BLaER1 (cell line): ENCODE results near the gene AFG3L2.
A peak's percentile ranks its signal among the peaks of the same experiment; 100 is the strongest.
"Not testable (repeated sequence)": the region's sequence is repeated elsewhere in the genome, so short reads cannot be mapped to it uniquely, and the experiment has no call there.

Source experiments
- H3K27ac ChIP-seq: shearing (Covaris generic); formaldehyde crosslinking; 2 replicates; pipeline ENCODE4 v1.8.1; 2022
- H3K27me3 ChIP-seq: shearing (Covaris generic); formaldehyde crosslinking; 2 replicates; pipeline ENCODE4 v1.8.1; 2022
- H3K36me3 ChIP-seq: shearing (Covaris generic); formaldehyde crosslinking; 2 replicates; pipeline ENCODE4 v1.8.1; 2022
- H3K4me1 ChIP-seq: shearing (Covaris generic); formaldehyde crosslinking; 2 replicates; pipeline ENCODE4 v1.8.1; 2022
- H3K4me2 ChIP-seq: shearing (Covaris generic); formaldehyde crosslinking; 2 replicates; pipeline ENCODE4 v1.8.1; 2022
- H3K4me3 ChIP-seq: shearing (Covaris generic); formaldehyde crosslinking; 2 replicates; pipeline ENCODE4 v1.8.1; 2022
- H3K9ac ChIP-seq: shearing (Covaris generic); formaldehyde crosslinking; 2 replicates; pipeline ENCODE4 v1.8.1; 2022
- H3K9me3 ChIP-seq: shearing (Covaris generic); formaldehyde crosslinking; 2 replicates; pipeline ENCODE4 v1.8.1; 2022
- H4K20me1 ChIP-seq: shearing (Covaris generic); formaldehyde crosslinking; 2 replicates; pipeline ENCODE4 v1.8.1; 2022
- Cebpa-rat ChIP-seq: shearing (Covaris generic); IDR thresholded peaks from 2 replicates; pipeline ENCODE4 v1.8.1; 2022

The AFG3L2 gene

GRCh38 chr18:12411456-12411855 lies 34.4 kb upstream of the AFG3L2 start:
- Histone ChIP-seq H4K20me1 (0 out of 2 replicates have a peak, but pooled peaks cover 7% of the 10 kb centered on the region), H3K27me3 (no peaks in the 10 kb centered on the region), H3K27ac (no peak overlapping the region; the same call in 1 of the 2 replicates), H3K4me3 (no peak overlapping the region), H3K4me2 (peak overlapping the region; percentile 57), H3K9ac (peak overlapping the region; percentile 32; the same call in 1 of the 2 replicates), H3K36me3 (peaks cover 23% of the 10 kb centered on the region), H3K4me1 (peaks cover 77% of the 10 kb centered on the region), H3K9me3 (no peaks in the 10 kb centered on the region)
- TF ChIP-seq Cebpa-rat, result no peak

DNA sequence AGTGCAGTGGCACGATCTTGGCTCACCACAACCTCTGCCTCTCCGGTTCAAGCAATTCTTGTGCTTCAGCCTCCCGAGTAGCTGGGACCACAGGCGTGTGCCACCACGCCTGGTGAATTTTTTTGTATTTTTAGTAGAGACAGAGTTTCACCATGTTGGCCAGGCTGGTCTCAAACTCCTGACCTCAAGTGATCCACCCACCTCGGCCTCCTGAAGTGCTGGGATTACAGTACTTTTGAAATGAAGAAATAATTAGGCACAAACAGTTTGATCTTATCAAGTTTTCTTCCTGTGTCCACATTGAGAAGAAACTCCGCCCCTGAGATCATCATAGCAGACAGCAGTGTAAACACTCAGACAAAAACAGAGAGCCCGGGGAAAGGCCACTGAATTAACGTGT lies 33.7 kb upstream of the AFG3L2 start:
- peaks cover 23% of the 10 kb centered on the region for H3K36me3 ChIP-seq
- not testable (repeated sequence) for H3K9me3 ChIP-seq, H3K4me2 ChIP-seq, H3K9ac ChIP-seq, H4K20me1 ChIP-seq, H3K27ac ChIP-seq, H3K27me3 ChIP-seq, H3K4me3 ChIP-seq
- H3K4me1 ChIP-seq, result peaks cover 73% of the 10 kb centered on the region

GRCh38 chr18:12410081-12410481 lies 33.1 kb upstream of the AFG3L2 start:
- Histone ChIP-seq H3K9ac (no peak overlapping the region), H3K27ac (no peak overlapping the region), H4K20me1 (0 out of 2 replicates have a peak, but pooled peaks cover 7% of the 10 kb centered on the region), H3K4me2 (peak overlapping the region; percentile 87), H3K27me3 (no peaks in the 10 kb centered on the region), H3K4me3 (no peak overlapping the region), H3K9me3 (no peaks in the 10 kb centered on the region), H3K4me1 (peaks cover 66% of the 10 kb centered on the region), H3K36me3 (peaks cover 23% of the 10 kb centered on the region)
- no peak for TF ChIP-seq Cebpa-rat

GRCh38 chr18:12409469-12409868 lies 32.4 kb upstream of the AFG3L2 start:
- Histone ChIP-seq H3K27me3 (no peaks in the 10 kb centered on the region), H3K4me3 (peak overlapping the region; percentile 73; the same call in 1 of the 2 replicates), H3K9ac (no peak overlapping the region), H3K36me3 (peaks cover 23% of the 10 kb centered on the region), H3K4me1 (peaks cover 60% of the 10 kb centered on the region), H3K4me2 (peak overlapping the region; percentile 87), H4K20me1 (0 out of 2 replicates have a peak, but pooled peaks cover 7% of the 10 kb centered on the region), H3K9me3 (no peaks in the 10 kb centered on the region), H3K27ac (no peak overlapping the region)
- no peak for TF ChIP-seq Cebpa-rat

DNA sequence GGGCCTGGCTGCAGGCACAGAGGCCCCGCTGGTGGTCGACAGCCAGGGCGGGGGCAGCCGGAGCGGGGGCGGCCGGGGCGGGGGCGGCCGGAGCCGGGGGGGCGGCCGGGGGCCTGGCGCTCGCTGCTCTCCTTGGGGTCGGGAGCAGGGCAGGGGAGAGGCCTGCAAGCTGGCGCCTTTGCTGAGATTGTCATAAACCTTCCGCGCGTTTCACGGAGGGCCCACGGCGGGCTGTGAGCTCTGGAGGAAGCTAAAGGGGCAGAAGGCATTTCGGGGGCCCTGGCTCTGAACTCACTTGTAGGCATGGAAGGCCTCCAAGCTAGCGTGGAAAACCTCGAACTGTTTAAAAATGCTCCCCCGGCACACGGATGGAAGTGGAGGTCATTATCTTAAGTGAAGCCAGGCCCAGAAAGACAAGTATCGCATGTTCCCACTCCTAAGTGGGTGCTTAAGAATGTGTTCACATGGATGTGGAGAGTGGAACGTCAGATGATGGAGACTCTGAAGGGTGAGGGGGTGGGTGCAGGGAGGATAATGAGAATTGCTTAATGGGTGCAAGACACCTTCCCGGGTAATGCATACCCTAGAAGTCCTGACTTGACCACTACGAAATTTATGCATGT lies 31.3 kb upstream of the AFG3L2 start:
- no peak for TF ChIP-seq Cebpa-rat
- peak overlapping the region; percentile 93 for H3K9ac ChIP-seq
- peaks cover 54% of the 10 kb centered on the region for H3K4me1 ChIP-seq
- no peaks in the 10 kb centered on the region for H3K27me3 ChIP-seq
- peak overlapping the region; percentile 87 for H3K4me2 ChIP-seq
- 0 out of 2 replicates have a peak, but pooled peaks cover 7% of the 10 kb centered on the region for H4K20me1 ChIP-seq
- H3K4me3 ChIP-seq, result peak overlapping the region; percentile 73
- H3K9me3 ChIP-seq, result no peaks in the 10 kb centered on the region
- peaks cover 13% of the 10 kb centered on the region for H3K36me3 ChIP-seq
- peak overlapping the region; percentile 96 for H3K27ac ChIP-seq

DNA sequence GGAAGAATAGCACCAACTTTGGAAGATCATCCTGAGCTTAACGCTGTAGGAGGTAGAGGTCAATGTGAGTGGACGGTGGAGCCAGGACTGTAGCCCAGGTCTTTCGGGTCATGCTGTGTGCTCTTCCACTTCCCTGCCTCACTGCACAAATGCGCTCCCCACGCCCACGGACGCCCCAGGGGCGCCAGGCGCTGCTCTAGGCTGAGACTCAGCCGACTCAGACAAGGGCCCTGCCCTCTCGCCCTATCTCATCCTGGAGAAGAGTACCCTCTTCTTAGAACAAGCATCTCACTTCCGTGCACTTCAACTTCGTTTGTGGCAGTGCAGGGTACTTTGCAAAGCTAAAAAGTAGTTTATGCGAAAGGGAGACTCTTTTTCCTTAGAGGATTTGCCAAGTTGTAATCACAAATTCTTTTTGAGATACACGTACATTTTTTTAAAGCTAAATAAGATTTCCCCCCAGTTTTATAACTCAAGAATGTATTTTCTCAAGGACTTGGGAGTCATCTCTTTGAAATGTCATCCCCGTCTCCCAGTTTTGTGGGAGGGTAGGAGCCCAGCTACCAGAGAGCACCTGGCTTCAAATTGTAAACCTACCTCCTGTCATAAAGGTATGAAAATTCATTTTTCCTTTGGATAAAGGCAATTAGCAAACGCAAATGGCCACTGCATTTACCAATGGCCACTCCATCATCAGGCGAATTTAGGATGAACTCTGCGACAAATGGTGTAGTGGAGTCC lies 29.5 kb upstream of the AFG3L2 start:
- Histone ChIP-seq H3K36me3 (0 out of 2 replicates have a peak, but pooled peaks cover 4% of the 10 kb centered on the region), H3K27me3 (no peaks in the 10 kb centered on the region), H3K4me2 (peak overlapping the region; percentile 87), H3K4me1 (peaks cover 57% of the 10 kb centered on the region), H3K9me3 (no peaks in the 10 kb centered on the region), H3K27ac (no peak overlapping the region), H4K20me1 (0 out of 2 replicates have a peak, but pooled peaks cover 7% of the 10 kb centered on the region), H3K4me3 (no peak overlapping the region), H3K9ac (no peak overlapping the region)
- no peak for TF ChIP-seq Cebpa-rat

- Histone ChIP-seq H3K9me3 (no peaks in the 10 kb centered on the region), H4K20me1 (0 out of 2 replicates have a peak, but pooled peaks cover 5% of the 10 kb centered on the region), H3K36me3 (0 out of 2 replicates have a peak, but pooled peaks cover 1% of the 10 kb centered on the region), H3K27ac (no peak overlapping the region), H3K4me1 (peaks cover 43% of the 10 kb centered on the region), H3K4me3 (no peak overlapping the region), H3K9ac (no peak overlapping the region), H3K4me2 (no peak overlapping the region), H3K27me3 (no peaks in the 10 kb centered on the region)
- no peak for TF ChIP-seq Cebpa-rat
Measured at GRCh38 chr18:12405066-12405465, 28.0 kb upstream of the AFG3L2 start.

- Histone ChIP-seq H3K4me3 (no peak overlapping the region), H3K9ac (no peak overlapping the region), H3K4me2 (no peak overlapping the region), H4K20me1 (no peaks in the 10 kb centered on the region), H3K27ac (no peak overlapping the region), H3K36me3 (no peaks in the 10 kb centered on the region), H3K27me3 (no peaks in the 10 kb centered on the region), H3K9me3 (no peaks in the 10 kb centered on the region), H3K4me1 (peaks cover 40% of the 10 kb centered on the region)
- TF ChIP-seq Cebpa-rat, result no peak
Measured at GRCh38 chr18:12403601-12404506, 26.8 kb upstream of the AFG3L2 start.

DNA sequence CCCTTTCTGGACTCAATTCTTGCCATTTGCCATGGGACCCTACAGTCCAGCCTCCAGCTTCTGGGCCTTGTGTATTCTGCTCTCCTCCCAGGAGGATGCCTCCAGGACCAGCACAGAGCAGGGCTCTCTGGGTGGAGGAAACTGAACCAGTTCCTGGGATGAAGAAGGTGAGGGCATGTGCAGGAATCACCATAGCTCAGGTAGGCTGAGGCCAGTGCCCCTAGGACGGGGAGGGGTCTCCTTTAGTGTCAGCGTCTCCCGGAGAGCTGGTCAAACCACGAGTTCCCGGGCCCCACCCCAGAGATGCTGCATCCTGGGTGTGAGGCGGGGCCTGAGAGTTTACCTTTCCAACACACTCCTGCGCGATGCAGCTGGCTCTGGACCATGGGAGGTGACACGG lies 24.9 kb upstream of the AFG3L2 start:
- H3K4me1 ChIP-seq, result peaks cover 45% of the 10 kb centered on the region
- no peaks in the 10 kb centered on the region for H3K9me3 ChIP-seq
- H3K4me3 ChIP-seq, result no peak overlapping the region
- H4K20me1 ChIP-seq, result no peaks in the 10 kb centered on the region
- TF ChIP-seq Cebpa-rat, result no peak
- no peak overlapping the region for H3K9ac ChIP-seq
- peak overlapping the region; percentile 37; the same call in 1 of the 2 replicates for H3K4me2 ChIP-seq
- H3K27me3 ChIP-seq, result no peaks in the 10 kb centered on the region
- H3K27ac ChIP-seq, result no peak overlapping the region
- no peaks in the 10 kb centered on the region for H3K36me3 ChIP-seq
